ENCODE measurements around the gene KIF1C. TPM values are rescaled to one million over a fixed set of nuclear protein-coding genes. Genes with fewer than 3 reads are reported as not detected.

KIF1C gene
- polyA plus RNA-seq (2013) = 2.1 TPM

- POLR2A ChIA-PET = interaction anchor here (0.7 to 1.4 kb wide), 3 partner anchors 17 to 58 kb away, joined by 3 to 6 read pairs (median 4); partner anchors contain the start of genes RNF167 and SLC25A11
- Histone ChIP-seq H3K36me3 (ENCODE audit: control insufficient read depth in 4 of 4, insufficient read depth in 4 of 4, low read length in 3 of 4) (peaks cover 0 to 4% (median 0%) of the 10 kb centered on the region in 4 experiments), H3K9me3 (ENCODE audit: control extremely low read depth in 1 of 5, control insufficient read depth in 4 of 5, insufficient read depth in 2 of 5, low read depth in 1 of 5, low read length in 4 of 5) (no peaks in the 10 kb centered on the region), H3K4me1 (ENCODE audit: control extremely low read depth in 1 of 4, control insufficient read depth in 4 of 4, insufficient read depth in 4 of 4, low read length in 3 of 4) (peaks cover 0 to 19% (median 16%) of the 10 kb centered on the region in 4 experiments), H3K4me3 (ENCODE audit: control insufficient read depth in 1 of 7, extremely low read depth in 1 of 7, insufficient read depth in 4 of 7, low read depth in 2 of 7, low read length in 6 of 7) (peak within 1 kb of the TSS; percentile 27 to 73 (median 68)), H3K27me3 (replicated peaks in 2 of 5; ENCODE audit: control insufficient read depth in 4 of 5, insufficient read depth in 5 of 5, low read length in 4 of 5) (peaks cover 0 to 54% (median 18%) of the 10 kb centered on the region in 5 experiments), H3K27ac (ENCODE audit: insufficient read depth in 1 of 2, low read depth in 1 of 2, low read length in 2 of 2, poor library complexity in 1 of 2, severe bottlenecking in 2 of 2) (no peak within 1 kb of the TSS)
- WGBS (ENCODE audit: insufficient coverage) = under 1% methylated on average over 89 of the region's 93 CpGs
- peak; percentile 78 to 90 (median 87) for DNase-seq
- CTCF ChIA-PET = interaction anchor here (0.8 to 1.6 kb wide), 4 partner anchors 9 to 30 kb away, joined by 3 to 6 read pairs (median 5); partner anchors contain the start of genes CAMTA2 and SPAG7
Measured at GRCh38 chr17:4997302-4998026, at the start of gene KIF1C, which contains the start of gene INCA1. Gene KIF1C (plus strand): TSS chr17:4997950. CDS start chr17:5000247, 2,297 bp downstream. Gene INCA1 (minus strand): TSS chr17:4997522. CDS start chr17:4994437, 3,085 bp downstream.

GRCh38 chr17:4948166-4948930 is 49.4 kb upstream of the KIF1C start, which contains the start of gene PFN1:
Gene PFN1 (minus strand): TSS chr17:4948530. CDS start chr17:4948394, 136 bp downstream.
- Histone ChIP-seq H3K4me1 (ENCODE audit: control extremely low read depth in 1 of 4, control insufficient read depth in 4 of 4, insufficient read depth in 4 of 4, low read length in 3 of 4) (peaks cover 27 to 65% (median 61%) of the 10 kb centered on the region in 4 experiments), H3K27me3 (replicated peaks in 2 of 5; ENCODE audit: control insufficient read depth in 4 of 5, insufficient read depth in 5 of 5, low read length in 4 of 5) (no peaks in the 10 kb centered on the region), H3K27ac (ENCODE audit: insufficient read depth in 1 of 2, low read depth in 1 of 2, low read length in 2 of 2, poor library complexity in 1 of 2, severe bottlenecking in 2 of 2) (peak within 1 kb of the TSS; percentile 74 to 87), H3K9me3 (ENCODE audit: control extremely low read depth in 1 of 5, control insufficient read depth in 4 of 5, insufficient read depth in 2 of 5, low read depth in 1 of 5, low read length in 4 of 5) (no peaks in the 10 kb centered on the region), H3K4me3 (ENCODE audit: control insufficient read depth in 1 of 7, extremely low read depth in 1 of 7, insufficient read depth in 4 of 7, low read depth in 2 of 7, low read length in 6 of 7) (peak within 1 kb of the TSS; percentile 72 to 98 (median 94)), H3K36me3 (ENCODE audit: control insufficient read depth in 4 of 4, insufficient read depth in 4 of 4, low read length in 3 of 4) (peaks cover 0 to 31% (median 19%) of the 10 kb centered on the region in 4 experiments)
- DNase-seq = peak; percentile 93 to 96 (median 95)
- ChIA-PET POLR2A (interaction anchor here (1.0 to 3.0 kb wide), 3 partner anchors 9 to 19 kb away, joined by 3 to 17 read pairs (median 4); partner anchors contain the start of genes RNF167 and SLC25A11), CTCF (interaction anchor here (1.3 to 1.6 kb wide), 3 partner anchors 9 to 39 kb away, joined by 3 to 5 read pairs (median 4); partner anchors contain the start of genes RNF167 and SLC25A11)
- 0% methylated on average over 37 of the region's 59 CpGs for WGBS (ENCODE audit: insufficient coverage)

- Histone ChIP-seq H3K27me3 (replicated peaks in 2 of 5; ENCODE audit: control insufficient read depth in 4 of 5, insufficient read depth in 5 of 5, low read length in 4 of 5) (no peaks in the 10 kb centered on the region), H3K36me3 (ENCODE audit: control insufficient read depth in 4 of 4, insufficient read depth in 4 of 4, low read length in 3 of 4) (peaks cover 0 to 30% (median 17%) of the 10 kb centered on the region in 4 experiments), H3K27ac (ENCODE audit: insufficient read depth in 1 of 2, low read depth in 1 of 2, low read length in 2 of 2, poor library complexity in 1 of 2, severe bottlenecking in 2 of 2) (peak overlapping the region; percentile 74 to 87), H3K4me1 (ENCODE audit: control extremely low read depth in 1 of 4, control insufficient read depth in 4 of 4, insufficient read depth in 4 of 4, low read length in 3 of 4) (peaks cover 24 to 59% (median 55%) of the 10 kb centered on the region in 4 experiments), H3K4me3 (ENCODE audit: control insufficient read depth in 1 of 7, extremely low read depth in 1 of 7, insufficient read depth in 4 of 7, low read depth in 2 of 7, low read length in 6 of 7) (peak overlapping the region; percentile 37 to 98 (median 90)), H3K9me3 (ENCODE audit: control extremely low read depth in 1 of 5, control insufficient read depth in 4 of 5, insufficient read depth in 2 of 5, low read depth in 1 of 5, low read length in 4 of 5) (no peaks in the 10 kb centered on the region)
- CTCF ChIA-PET = interaction anchor here (1.4 to 1.6 kb wide), 2 partner anchors 9 to 11 kb away, joined by 3 to 5 read pairs; partner anchors contain the start of genes RNF167 and SLC25A11
- 0% methylated on average over 17 of the region's 40 CpGs for WGBS (ENCODE audit: insufficient coverage)
- peak; percentile 83 to 88 (median 84) for DNase-seq
- POLR2A ChIA-PET = interaction anchor here (1.0 to 3.0 kb wide), 3 partner anchors 9 to 18 kb away, joined by 3 to 17 read pairs (median 4); partner anchors contain the start of genes RNF167 and SLC25A11
Measured at GRCh38 chr17:4948931-4949320, 48.8 kb upstream of the KIF1C start.

- Histone ChIP-seq H3K27me3 (replicated peaks in 2 of 5; ENCODE audit: control insufficient read depth in 4 of 5, insufficient read depth in 5 of 5, low read length in 4 of 5) (no peaks in the 10 kb centered on the region), H3K4me1 (ENCODE audit: control extremely low read depth in 1 of 4, control insufficient read depth in 4 of 4, insufficient read depth in 4 of 4, low read length in 3 of 4) (peaks cover 22 to 54% (median 49%) of the 10 kb centered on the region in 4 experiments), H3K9me3 (ENCODE audit: control extremely low read depth in 1 of 5, control insufficient read depth in 4 of 5, insufficient read depth in 2 of 5, low read depth in 1 of 5, low read length in 4 of 5) (no peaks in the 10 kb centered on the region), H3K4me3 (ENCODE audit: control insufficient read depth in 1 of 7, extremely low read depth in 1 of 7, insufficient read depth in 4 of 7, low read depth in 2 of 7, low read length in 6 of 7) (peak overlapping the region; percentile 27 to 98 (median 90)), H3K36me3 (ENCODE audit: control insufficient read depth in 4 of 4, insufficient read depth in 4 of 4, low read length in 3 of 4) (peaks cover 0 to 26% (median 15%) of the 10 kb centered on the region in 4 experiments), H3K27ac (ENCODE audit: insufficient read depth in 1 of 2, low read depth in 1 of 2, low read length in 2 of 2, poor library complexity in 1 of 2, severe bottlenecking in 2 of 2) (peak overlapping the region; percentile 74 to 87)
- POLR2A ChIA-PET = interaction anchor here (1.0 to 3.0 kb wide), 2 partner anchors 10 to 15 kb away, joined by 4 to 17 read pairs; partner anchors contain the start of genes RNF167 and SLC25A11
- peak; percentile 86 to 92 (median 90) for DNase-seq
- WGBS (ENCODE audit: insufficient coverage) = 0% methylated on average over 38 of the region's 75 CpGs
- CTCF ChIA-PET = interaction anchor here (1.0 to 8.0 kb wide), 4 partner anchors 10 to 40 kb away, joined by 3 to 35 read pairs (median 4); partner anchors contain the start of genes RNF167 and SLC25A11
Measured at GRCh38 chr17:4949321-4950074, 48.3 kb upstream of the KIF1C start.

- no peaks in the 10 kb centered on the region for H3K9me3 ChIP-seq (ENCODE audit: control extremely low read depth in 1 of 5, control insufficient read depth in 4 of 5, insufficient read depth in 2 of 5, low read depth in 1 of 5, low read length in 4 of 5)
- H3K4me1 ChIP-seq (ENCODE audit: control extremely low read depth in 1 of 4, control insufficient read depth in 4 of 4, insufficient read depth in 4 of 4, low read length in 3 of 4) = peaks cover 17 to 46% (median 42%) of the 10 kb centered on the region in 4 experiments
- WGBS (ENCODE audit: insufficient coverage) = 2% methylated on average over 30 of the region's 52 CpGs
- peaks cover 0 to 19% (median 10%) of the 10 kb centered on the region in 4 experiments for H3K36me3 ChIP-seq (ENCODE audit: control insufficient read depth in 4 of 4, insufficient read depth in 4 of 4, low read length in 3 of 4)
- peak overlapping the region; percentile 35 to 98 (median 63) for H3K4me3 ChIP-seq (ENCODE audit: control insufficient read depth in 1 of 7, extremely low read depth in 1 of 7, insufficient read depth in 4 of 7, low read depth in 2 of 7, low read length in 6 of 7)
- peak overlapping the region; percentile 74 to 82 for H3K27ac ChIP-seq (ENCODE audit: insufficient read depth in 1 of 2, low read depth in 1 of 2, low read length in 2 of 2, poor library complexity in 1 of 2, severe bottlenecking in 2 of 2)
- ChIA-PET POLR2A (interaction anchor here (3.0 kb wide), 1 partner anchor 11 kb away, joined by 17 read pairs; the partner anchor contains the start of genes RNF167 and SLC25A11), CTCF (interaction anchor here (1.0 to 8.0 kb wide), 3 partner anchors 9 to 41 kb away, joined by 3 to 35 read pairs (median 3); no protein-coding TSS in a partner anchor)
- H3K27me3 ChIP-seq (replicated peaks in 2 of 5; ENCODE audit: control insufficient read depth in 4 of 5, insufficient read depth in 5 of 5, low read length in 4 of 5) = no peaks in the 10 kb centered on the region
- DNase-seq = peak in 1 of 3 donors; percentile 76
Measured at GRCh38 chr17:4950075-4950745, 47.5 kb upstream of the KIF1C start.
